Stimulated activated CD4-positive, alpha-beta T cell treated with anti-CD3 and anti-CD28 coated beads, Interleukin-1b, Interleukin-23, amount 100 ng/mL, for 4 hours (primary cell): Measurements from ENCODE around the gene SYT15B.
"Not testable (repeated sequence)": the region's sequence is repeated elsewhere in the genome, so short reads cannot be mapped to it uniquely, and the experiment has no call there.

ENCODE experiments used
- DNase-seq, 2 donors: peaks; one replicate each; pipeline ENCODE4 v3.0.0-alpha.2; 2020; ENCODE audit warnings: low read depth in 2 of 2

Gene SYT15B

GRCh38 chr10:47725740-47726139 lies 37.7 kb downstream of the SYT15B start:
- not testable (repeated sequence) for DNase-seq

GRCh38 chr10:47725047-47725446 lies 38.3 kb downstream of the SYT15B start:
- DNase-seq: not testable (repeated sequence)

- not testable (repeated sequence) for DNase-seq
These were observed 39.3 kb downstream of the SYT15B start for GRCh38 chr10:47724119-47724518.

GRCh38 chr10:47723362-47723761 lies 40.0 kb downstream of the SYT15B start:
- DNase-seq: not testable (repeated sequence)

- DNase-seq: not testable (repeated sequence)
These were observed 46.2 kb downstream of the SYT15B start for GRCh38 chr10:47717011-47717769.
